T-helper 9 cell (primary cell): ENCODE measurements around the gene PDE11A.
"Not testable (repeated sequence)": the region's sequence is repeated elsewhere in the genome, so short reads cannot be mapped to it uniquely, and the experiment has no call there.

Source experiments
- DNase-seq: peaks from one replicate; pipeline ENCODE4 v3.0.0-alpha.2; 2020

PDE11A gene

DNA sequence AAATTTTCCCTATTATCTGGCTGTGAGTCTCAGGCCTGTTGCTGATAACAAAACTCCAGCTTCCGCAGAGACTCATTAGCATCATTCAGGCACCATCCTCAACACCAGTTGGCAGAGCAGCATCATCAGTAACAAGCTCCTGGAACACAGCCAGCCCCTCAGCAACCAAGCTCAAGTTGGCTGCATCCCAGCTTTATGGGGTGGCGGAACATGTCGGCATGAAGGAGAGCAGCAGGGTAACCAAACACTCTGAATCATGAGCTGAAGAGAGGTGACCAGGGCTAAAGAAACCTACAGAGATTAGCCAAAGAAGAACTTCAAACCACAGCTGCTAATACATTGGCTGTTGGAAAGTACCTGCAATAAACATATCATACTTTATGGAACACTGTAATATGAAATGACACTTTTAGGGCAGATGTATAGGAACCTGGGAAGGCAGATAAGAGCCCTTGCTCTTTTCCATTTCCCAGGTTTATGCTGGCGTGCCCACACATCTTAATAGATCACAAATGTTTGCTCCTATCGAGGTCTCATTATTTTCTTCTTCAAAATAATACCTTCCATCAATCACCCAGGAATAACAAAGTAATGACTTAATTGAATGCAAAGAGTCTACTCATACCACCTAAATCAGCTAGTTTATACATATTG lies 63.8 kb downstream of the PDE11A start:
- no peak for DNase-seq

DNA sequence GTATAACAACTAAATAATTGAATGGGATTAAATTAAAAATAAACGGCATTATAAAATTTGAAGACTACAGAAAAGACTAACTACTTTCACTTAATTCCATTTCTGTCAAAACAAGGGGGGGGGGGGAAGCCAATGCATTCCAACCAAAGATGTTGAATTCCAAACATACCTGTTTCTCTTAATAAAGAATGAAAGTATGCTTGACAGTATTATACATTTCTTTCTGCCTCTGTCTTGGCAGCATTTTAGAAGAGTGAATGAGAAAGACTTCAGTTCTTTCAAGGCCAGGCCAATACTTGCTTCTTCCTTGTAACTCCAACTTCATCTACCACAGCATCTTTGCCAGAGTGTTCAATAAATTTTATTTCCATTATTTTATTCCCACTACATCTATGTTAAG lies 65.9 kb downstream of the PDE11A start:
- no peak for DNase-seq

DNA sequence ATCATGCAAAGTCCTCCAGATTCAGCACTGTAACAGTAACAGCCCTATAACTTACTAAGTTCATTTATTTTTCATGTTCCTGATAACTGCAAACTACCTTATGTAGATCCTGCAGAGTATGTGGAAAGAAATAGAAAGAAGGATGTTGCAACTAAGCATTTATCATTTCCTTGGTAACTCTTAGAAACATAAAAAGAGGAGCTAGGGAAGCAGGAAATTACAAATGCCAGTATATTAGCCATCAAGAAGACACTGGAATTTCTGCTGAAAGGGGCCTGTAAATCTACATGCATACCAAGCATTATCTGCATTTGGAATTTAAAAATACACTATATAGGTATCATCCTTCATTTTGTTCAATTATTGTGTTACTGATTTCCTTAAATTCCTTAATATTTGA lies 66.8 kb downstream of the PDE11A start:
- no peak for DNase-seq

DNA sequence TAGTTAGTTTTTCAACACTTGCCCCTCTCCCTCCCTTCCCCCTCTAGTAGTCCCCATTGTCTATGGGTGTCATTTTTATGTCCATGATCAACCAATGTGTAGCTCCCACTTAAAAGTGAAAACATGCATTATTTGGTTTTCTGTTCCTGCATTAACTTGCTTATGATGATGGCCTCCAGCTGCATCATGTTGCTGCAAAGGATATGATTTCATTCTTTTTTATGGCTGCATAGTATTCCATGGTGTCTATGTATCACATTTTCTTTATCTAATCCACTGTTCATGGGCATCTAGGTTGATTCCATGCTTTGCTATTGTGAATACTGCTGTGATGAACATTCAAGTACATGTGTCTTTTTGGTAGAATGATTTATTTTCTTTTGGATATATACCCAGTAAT lies 70.5 kb downstream of the PDE11A start:
- no peak for DNase-seq

GRCh38 chr2:177998996-177999395 lies 73.6 kb downstream of the PDE11A start:
- DNase-seq = no peak

DNA sequence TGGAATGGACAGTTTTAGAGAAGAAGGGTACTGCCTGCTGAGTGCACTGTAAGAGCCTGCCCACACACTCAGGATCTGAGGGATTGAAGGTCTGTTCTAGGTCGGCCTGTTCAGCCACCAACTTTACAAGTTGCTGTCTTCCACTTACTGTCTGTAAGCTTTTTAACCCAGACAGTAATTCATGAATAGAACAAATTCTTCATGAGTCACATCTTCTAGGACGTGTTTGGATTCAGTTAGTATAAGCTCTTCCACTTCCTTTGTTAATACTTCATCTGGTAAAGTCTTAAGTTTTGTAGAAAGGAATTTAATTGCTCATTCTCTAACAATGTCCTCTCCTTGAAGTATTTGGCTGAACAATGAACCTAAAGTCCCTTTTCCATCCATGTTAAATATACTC lies 74.6 kb downstream of the PDE11A start:
- DNase-seq = no peak

DNA sequence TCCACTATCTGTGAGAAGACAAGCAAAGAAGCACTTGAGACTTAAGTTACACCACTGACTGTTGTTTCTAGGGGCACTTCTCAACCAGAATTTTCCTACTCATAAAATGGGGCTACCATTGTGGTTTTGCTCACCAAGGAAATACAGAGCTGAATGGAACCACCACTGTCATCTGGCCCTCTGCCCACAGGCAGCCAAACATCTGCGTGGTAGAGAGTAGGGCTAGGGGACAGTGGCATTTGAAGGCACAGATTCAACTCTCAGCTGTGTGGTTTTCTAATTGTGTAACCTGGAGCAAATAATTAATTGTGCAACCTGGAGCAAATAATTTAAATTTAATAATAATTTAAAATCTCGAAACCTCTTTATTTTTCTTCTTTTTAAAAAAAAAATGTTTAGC lies 79.6 kb downstream of the PDE11A start:
- no peak for DNase-seq

GRCh38 chr2:177989029-177989885 lies 83.3 kb downstream of the PDE11A start:
- DNase-seq = no peak

- no peak for DNase-seq
Observed at GRCh38 chr2:177984749-177985148, 87.8 kb downstream of the PDE11A start.

- no peak for DNase-seq
Observed at GRCh38 chr2:177983183-177983788, 89.3 kb downstream of the PDE11A start.

DNA sequence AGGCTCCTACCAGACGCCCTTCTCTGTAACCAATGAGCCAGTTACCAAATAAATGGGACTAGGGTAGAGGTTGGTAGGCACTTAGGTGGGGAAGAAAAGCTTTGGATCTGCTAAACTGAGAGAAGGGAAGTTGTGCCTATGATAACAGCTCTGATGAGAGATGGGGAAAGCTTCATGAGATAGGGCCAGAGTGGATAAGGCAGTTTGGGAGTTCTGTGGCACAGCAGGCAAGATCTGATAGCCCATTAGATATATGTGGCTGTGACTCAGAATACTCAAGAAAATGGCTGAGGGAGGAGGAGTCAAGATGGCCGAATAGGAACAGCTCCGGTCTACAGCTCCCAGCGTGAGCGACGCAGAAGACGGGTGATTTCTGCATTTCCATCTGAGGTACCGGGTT lies 99.8 kb downstream of the PDE11A start:
- DNase-seq = no peak

DNA sequence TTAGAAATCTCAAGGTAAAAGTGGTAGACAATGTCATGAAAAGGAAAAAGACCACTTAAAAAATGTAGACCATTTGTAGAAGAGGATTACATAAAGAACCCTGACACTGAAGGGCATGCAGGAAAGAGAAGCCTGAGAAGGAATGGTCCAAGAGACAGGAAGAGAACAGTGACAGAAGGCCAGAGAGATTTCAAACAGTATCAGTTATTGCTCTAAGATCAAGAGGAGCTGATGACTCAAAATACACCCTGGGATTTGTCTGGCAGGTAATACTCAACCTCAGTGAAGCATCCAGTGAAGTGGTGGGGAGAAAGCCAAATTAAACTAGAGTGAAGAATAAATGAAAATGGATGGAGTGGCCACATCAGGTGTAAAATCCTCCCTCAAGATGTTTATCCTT lies 100.5 kb downstream of the PDE11A start:
- no peak for DNase-seq

GRCh38 chr2:177970670-177971454 lies 101.7 kb downstream of the PDE11A start:
- no peak for DNase-seq

DNA sequence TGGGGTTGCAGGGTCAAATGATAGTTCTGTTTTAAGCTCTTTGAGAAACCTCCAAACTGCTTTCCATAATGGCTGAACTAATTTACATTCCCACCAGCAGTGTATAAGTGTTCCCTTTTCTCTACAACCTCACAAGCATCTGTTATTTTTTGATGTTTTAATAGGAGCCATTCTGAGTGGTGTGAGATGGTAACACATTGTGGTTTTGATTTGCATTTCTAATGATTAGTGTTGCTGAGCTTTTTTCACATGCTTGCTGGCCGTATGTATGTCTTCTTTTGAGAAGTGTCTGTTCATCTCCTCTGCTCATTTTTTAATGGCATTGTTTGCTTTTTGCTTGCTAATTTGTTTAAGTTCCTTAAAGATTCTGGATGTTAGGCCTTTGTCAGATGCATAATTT lies 107.7 kb downstream of the PDE11A start:
- no peak for DNase-seq

- no peak for DNase-seq
Observed at GRCh38 chr2:177952151-177952550, 120.4 kb downstream of the PDE11A start.

GRCh38 chr2:177947598-177947997 lies 125.0 kb downstream of the PDE11A start:
- not testable (repeated sequence) for DNase-seq

DNA sequence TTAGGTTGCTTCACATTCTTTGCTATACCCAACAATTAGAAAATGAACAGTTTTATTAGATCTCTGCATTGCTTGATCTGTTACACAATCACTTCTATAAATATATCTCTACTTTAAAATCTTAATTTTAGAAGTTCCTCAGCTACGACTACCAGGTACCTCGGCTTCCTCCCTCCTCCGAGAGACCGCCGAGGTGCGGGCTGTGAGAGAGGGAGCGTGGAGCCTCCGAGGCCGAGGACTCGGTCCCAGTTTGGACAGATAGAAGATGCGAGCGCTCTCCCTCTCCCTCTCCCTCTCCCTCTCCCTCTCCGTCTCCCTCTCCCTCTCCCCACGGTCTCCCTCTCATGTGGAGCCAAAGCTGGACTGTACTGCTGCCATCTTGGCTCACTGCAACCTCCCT lies 128.0 kb downstream of the PDE11A start:
- not testable (repeated sequence) for DNase-seq

DNA sequence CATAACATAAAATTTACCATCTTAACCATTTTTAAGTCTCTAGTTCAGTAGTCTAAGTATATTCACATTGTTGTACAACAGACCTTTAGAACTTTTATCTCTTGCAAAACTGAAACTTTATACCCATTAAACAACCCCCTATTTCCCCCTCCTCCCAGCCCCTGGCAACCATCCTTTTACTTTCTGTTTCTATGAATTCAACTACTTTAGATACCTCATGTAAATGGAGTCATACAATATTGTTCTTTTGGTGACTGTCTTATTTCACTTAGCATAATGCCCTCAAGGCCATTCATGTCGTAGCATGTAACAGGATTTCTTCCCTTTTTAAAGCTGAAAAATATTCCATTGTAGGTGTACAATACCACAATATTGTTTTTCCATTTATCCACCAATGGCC lies 129.8 kb downstream of the PDE11A start:
- no peak for DNase-seq

DNA sequence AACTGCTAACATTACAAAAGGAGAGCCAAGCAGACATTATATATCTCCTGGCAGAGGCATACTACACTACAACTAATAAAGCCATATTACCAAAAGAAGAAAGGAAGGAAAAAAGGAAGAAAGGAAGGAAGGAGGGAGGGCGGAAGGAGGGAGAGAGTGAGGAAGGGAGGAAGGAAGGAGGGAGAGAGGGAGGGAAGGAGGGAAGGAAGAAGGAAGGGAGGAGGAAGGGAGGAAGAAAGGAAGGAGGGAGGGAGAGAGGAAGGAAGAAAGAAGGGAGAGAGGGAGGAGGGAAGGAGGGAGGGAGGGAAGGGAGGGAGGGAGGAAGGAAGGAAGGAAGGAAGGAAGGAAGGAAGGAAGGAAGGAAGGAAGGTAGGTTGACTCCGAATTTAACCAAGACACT lies 133.4 kb downstream of the PDE11A start:
- no peak for DNase-seq

DNA sequence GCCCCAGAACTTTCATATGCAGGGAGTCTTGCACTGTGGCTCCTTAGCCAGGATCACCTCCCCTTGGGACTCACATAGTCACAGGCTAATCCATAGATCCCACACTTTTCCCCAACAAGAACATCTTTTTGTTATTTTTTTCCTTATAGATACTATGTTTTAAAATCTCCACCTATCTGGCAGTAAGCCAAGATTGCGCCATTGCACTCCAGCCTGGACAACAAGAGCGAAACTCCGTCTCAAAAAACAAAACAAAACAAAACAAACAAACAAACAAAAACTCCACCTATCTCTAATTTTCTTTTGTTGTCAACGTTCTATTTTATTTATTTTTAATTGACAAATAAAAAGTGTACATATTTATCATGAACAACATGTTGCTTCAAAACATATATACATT lies 141.7 kb downstream of the PDE11A start:
- DNase-seq = no peak

DNA sequence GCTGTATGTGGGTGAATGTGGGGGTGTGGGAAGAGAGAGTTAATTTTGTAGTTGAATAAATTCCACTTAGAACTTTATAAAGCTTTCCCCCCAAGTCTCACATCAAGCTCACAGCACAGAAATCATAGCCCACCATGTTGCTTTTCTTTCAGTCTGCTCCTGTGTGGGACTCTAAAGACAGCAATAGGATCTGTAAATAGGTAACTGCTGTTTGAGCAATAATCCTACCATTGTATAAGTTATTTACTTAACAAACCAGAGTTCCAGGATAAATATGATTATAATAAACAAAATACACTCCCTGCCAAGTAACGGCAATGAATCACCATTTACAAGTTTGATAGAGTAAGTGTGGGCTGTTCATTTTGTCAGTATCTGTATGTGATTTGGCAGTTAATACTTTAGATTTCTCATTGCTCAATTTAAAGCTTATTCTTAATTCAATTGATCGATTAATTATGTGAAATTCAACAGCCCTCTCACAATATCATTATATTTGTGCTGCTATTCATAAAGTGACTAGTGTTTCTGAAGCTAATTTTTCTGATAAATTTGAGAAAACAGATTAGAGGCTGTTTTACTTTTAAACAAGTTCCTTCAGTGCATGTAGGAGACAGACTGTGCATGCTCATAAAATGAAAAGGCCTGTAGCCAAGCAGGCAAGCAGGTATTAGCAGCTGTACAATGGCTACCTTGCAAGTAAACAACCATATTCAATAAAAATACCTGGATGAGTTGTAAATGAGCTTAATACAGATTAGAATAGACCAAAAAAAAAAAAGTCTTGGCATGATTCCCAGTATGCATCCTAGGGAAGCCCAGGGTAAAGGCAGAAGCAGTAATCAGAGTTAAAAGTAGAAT lies 142.7 kb downstream of the PDE11A start:
- no peak for DNase-seq

- no peak for DNase-seq
Observed at GRCh38 chr2:177923323-177923722, 149.3 kb downstream of the PDE11A start.
